Renal cortical epithelial cell (primary cell): ENCODE measurements around the gene ITGA8. TPM values are rescaled to one million over a fixed set of nuclear protein-coding genes. Genes with fewer than 3 reads are reported as not detected.
"Not testable (repeated sequence)": the region's sequence is repeated elsewhere in the genome, so short reads cannot be mapped to it uniquely, and the experiment has no call there.

ENCODE experiments used
- DNase-seq: peaks from one replicate; pipeline ENCODE4 v3.0.0-alpha.2; 2011; ENCODE audit warnings: low read depth
- total RNA-seq: library from RNA; depleted of rRNA; stranded (reverse); fragments of >200 nt; gene quantifications from 2 replicates; pipeline ENCODE4 v1.2.3, GENCODE V29; 2014

ITGA8 gene
- total RNA-seq, 1 donor from 2014 or later: 0.05 TPM

GRCh38 chr10:15620337-15620736 lies 99.4 kb downstream of the ITGA8 start:
- DNase-seq: no peak

- no peak for DNase-seq
These were observed 110.5 kb downstream of the ITGA8 start for GRCh38 chr10:15609246-15609645.

- DNase-seq: no peak
These were observed 113.3 kb downstream of the ITGA8 start for GRCh38 chr10:15606377-15606776.

GRCh38 chr10:15605740-15606369 lies 113.9 kb downstream of the ITGA8 start:
- no peak for DNase-seq

GRCh38 chr10:15603446-15604011 lies 116.2 kb downstream of the ITGA8 start:
- DNase-seq: no peak

- DNase-seq: no peak
These were observed 117.9 kb downstream of the ITGA8 start for GRCh38 chr10:15601819-15602218.

- DNase-seq: no peak
These were observed 124.5 kb downstream of the ITGA8 start for GRCh38 chr10:15595260-15595659.

- DNase-seq: no peak
These were observed 127.8 kb downstream of the ITGA8 start for GRCh38 chr10:15591937-15592336.

- DNase-seq: no peak
These were observed 128.3 kb downstream of the ITGA8 start for GRCh38 chr10:15591431-15591830.

GRCh38 chr10:15588635-15589508 lies 130.8 kb downstream of the ITGA8 start:
- DNase-seq: no peak

- DNase-seq: no peak
These were observed 131.6 kb downstream of the ITGA8 start for GRCh38 chr10:15588151-15588550.

GRCh38 chr10:15587271-15587670 lies 132.5 kb downstream of the ITGA8 start:
- no peak for DNase-seq

GRCh38 chr10:15585303-15585715 lies 134.4 kb downstream of the ITGA8 start:
- DNase-seq: peak; percentile 14

GRCh38 chr10:15582972-15583371 lies 136.8 kb downstream of the ITGA8 start:
- not testable (repeated sequence) for DNase-seq

- no peak for DNase-seq
These were observed 140.1 kb downstream of the ITGA8 start for GRCh38 chr10:15579605-15580004.

GRCh38 chr10:15572531-15573045 lies 147.1 kb downstream of the ITGA8 start:
- no peak for DNase-seq

GRCh38 chr10:15571575-15571974 lies 148.1 kb downstream of the ITGA8 start:
- no peak for DNase-seq

GRCh38 chr10:15570738-15571339 lies 148.9 kb downstream of the ITGA8 start:
- DNase-seq: no peak

- no peak for DNase-seq
These were observed 151.8 kb downstream of the ITGA8 start for GRCh38 chr10:15567952-15568351.

GRCh38 chr10:15563246-15563645 lies 156.5 kb downstream of the ITGA8 start:
- DNase-seq: no peak

GRCh38 chr10:15562578-15562977 lies 157.1 kb downstream of the ITGA8 start:
- no peak for DNase-seq

- DNase-seq: no peak
These were observed 157.6 kb downstream of the ITGA8 start for GRCh38 chr10:15562116-15562515.
